Measurements from ENCODE around the gene RPP25L. TPM values are rescaled to one million over a fixed set of nuclear protein-coding genes. Genes with fewer than 3 reads are reported as not detected.

Gene RPP25L
- total RNA-seq, 1 experiment from 2014 or later, result 31.7 TPM

DNA sequence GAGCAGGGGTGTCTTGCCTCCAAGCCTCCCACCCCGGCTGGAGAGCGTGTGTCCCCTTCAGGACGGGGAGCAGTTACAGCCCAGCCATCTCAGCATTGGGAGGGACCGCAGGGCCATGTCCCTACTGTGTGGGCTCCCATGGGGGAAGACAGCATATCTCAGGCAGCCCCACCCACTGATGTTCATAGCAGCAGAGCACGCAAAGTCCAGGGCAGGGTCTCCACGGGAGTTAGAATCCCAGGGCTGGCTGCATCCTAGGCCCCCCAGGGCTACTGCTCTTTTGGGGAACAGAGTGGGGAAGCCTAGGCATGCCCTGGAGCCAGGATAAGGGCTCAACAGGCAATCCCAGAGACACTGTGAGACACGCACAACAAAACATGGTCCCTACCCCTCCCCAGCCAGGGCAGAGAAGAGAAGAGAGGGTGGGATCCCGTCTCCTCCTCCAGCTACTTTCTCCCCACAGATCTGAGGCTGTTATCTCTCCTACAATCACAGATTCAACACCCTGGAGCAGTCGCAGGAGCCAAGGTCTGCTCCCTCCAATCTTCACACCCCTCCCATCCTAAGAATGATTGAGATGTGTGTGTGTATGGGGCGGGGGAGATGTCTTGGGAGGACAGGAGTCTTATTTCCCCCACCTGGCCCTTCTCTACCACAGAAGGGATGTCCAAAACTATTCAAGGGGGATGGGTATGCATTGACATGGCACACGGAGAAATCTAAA is 25.8 kb downstream of the RPP25L start:
- DNase-seq (ENCODE audit: low read depth), result no peak

- no peak for DNase-seq (ENCODE audit: low read depth)
Measured at GRCh38 chr9:34584970-34585369, 26.9 kb downstream of the RPP25L start.

DNA sequence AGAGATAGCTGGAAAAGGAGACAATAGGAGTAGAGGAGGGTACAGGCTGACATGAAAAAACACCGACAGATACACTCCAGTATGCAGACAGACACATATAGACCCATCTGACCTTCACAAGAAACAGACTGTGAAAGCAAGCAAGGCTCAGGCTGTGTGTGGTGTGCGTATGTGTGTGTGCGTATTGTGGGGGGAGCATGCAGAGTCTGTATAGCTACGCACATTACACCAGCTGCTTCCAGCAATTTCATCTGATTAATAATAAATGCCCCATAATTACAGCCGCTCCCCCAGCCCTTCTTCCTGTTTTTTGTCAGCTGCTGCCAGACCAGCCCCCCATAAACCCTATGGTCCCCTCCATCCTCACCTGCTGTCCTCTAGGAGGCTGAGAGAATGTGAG is 29.1 kb downstream of the RPP25L start:
- no peak for DNase-seq (ENCODE audit: low read depth)

DNA sequence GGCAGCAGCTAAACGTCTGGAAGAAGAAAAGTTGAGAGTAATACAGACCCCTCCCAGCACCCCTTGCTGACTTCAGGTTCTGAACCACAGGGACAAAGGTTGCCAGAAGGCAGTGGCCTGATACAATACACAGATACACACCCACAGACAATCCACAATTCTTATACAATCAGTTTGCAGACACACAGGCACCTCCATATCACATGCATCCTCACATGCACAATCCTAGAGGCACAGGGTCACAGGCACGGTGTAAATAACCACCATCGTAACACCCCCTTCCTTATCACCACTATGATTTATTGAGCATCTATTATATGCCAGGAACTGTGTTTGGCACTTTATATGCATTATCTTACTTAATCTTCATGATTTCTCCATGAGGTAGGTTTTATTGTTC is 30.6 kb downstream of the RPP25L start:
- no peak for DNase-seq (ENCODE audit: low read depth)

GRCh38 chr9:34580358-34580757 is 31.5 kb downstream of the RPP25L start:
- no peak for DNase-seq (ENCODE audit: low read depth)

DNA sequence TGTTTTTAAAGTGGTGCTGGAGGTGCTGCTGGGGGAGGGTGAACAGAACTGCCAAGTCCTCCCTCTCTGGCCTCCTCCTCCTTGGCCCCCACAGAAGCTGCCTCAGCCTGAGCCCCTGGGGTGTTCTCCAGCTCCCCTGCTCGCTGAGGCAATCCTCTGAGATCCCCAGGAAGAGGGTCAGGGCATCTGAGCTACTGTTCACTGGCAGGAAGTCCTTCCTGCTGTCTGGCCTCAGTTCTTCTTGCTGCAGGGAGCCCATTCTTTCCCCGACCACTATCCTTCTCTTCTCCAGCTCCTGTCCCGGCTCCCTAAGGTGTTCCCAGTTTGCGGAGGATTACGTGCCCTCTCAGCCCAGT is 32.1 kb downstream of the RPP25L start:
- no peak for DNase-seq (ENCODE audit: low read depth)

- no peak for DNase-seq (ENCODE audit: low read depth)
Measured at GRCh38 chr9:34579104-34579807, 32.6 kb downstream of the RPP25L start.

GRCh38 chr9:34578241-34579103 is 33.4 kb downstream of the RPP25L start:
- DNase-seq (ENCODE audit: low read depth), result no peak

- no peak for DNase-seq (ENCODE audit: low read depth)
Measured at GRCh38 chr9:34577400-34578240, 34.3 kb downstream of the RPP25L start.

DNA sequence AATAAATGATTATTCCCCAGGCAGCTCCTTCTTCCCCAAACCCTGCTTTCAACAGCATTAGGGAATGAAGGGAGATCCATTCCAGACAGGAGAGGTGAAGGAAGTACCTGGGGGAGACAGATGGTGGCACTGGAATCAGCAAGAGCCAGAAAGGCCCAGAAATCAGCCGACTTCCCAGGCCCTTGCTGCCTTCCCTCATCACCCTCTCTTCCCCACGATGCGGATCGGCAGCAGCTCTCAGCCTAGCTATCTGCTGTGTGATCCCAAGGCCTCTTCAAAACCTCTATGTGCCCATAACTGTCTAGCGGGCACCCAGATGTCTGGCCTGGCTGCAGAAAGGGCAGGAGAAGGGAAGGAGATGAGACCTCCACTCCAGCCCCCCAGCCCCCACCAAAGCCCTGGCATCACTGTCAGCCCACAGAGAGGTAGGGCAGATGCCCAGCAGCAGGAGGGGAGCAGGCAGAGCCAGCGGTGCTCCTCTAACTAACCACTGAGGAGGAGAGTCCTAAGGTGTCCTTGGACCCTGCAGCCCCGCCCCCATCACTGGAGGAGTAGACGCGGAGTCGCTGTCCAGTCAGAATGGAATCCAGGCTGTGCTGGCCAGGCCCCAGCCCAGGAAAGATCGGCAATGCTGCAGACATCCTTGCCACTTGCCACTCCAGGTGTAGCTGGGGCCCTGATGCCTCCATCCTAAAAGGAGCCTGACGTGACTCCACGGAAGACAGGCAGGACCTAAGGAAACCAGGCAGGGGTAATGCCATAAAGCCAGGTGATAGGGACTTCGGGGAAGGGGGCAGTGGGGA is 35.1 kb downstream of the RPP25L start:
- DNase-seq (ENCODE audit: low read depth), result no peak

GRCh38 chr9:34575862-34576596 is 35.9 kb downstream of the RPP25L start:
- no peak for DNase-seq (ENCODE audit: low read depth)

DNA sequence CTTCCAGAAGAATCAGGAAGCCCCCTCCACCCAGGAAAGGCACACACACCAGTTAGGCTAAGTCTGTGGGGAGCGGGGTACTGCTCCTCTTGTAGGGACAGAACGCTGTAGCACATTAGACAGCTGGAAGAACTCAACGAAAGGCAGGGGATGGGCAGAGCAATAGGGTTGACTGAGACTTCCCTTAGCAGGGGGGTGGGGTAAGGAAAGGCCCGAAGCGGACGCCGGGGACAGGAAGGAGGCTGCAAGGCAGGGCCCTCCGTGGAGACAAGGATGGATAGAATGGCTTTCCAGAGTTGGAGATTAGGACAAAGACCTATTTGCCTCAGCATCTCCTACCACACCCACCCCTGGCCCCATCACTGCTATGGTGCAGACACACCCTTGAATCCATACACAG is 36.7 kb downstream of the RPP25L start:
- DNase-seq (ENCODE audit: low read depth), result no peak

DNA sequence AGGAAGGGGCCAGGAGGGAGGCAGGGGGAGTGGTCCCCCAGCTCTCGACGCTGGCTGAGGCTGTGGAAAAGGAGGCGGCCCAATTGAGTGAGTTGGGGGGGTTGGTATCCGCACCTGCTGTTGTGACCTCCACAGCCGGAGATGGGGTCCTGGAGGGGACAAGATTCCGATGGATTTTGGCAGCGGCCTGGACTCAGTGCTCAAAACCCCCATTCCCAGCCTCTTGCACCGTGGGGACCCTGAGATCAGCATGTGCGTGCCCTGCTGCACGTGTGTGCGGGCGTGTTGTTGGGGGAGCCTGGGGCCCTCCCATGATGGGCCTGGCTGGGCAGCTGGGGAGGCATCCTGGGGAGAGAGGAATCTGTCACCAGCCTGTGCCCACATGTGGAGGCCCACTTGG is 37.3 kb downstream of the RPP25L start:
- DNase-seq (ENCODE audit: low read depth), result no peak

- no peak for DNase-seq (ENCODE audit: low read depth)
Measured at GRCh38 chr9:34573599-34574325, 38.1 kb downstream of the RPP25L start.

DNA sequence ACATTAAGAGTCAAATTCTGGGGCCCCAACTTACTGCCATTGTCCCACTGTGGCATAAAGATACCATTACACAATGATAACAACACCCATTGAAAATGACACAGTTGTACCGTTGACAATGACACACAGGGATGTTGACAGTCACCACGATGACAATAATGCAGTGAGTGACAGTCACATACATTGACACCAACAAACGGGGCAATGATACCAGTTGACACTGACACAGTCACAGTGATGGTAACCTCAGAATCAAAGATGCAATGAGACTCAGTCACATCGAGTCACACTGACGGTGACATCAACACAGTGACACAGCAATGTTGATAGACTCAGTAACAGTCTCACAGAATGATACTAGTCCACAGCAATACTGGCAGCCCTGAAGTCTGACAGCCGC is 39.3 kb downstream of the RPP25L start:
- DNase-seq (ENCODE audit: low read depth), result no peak

DNA sequence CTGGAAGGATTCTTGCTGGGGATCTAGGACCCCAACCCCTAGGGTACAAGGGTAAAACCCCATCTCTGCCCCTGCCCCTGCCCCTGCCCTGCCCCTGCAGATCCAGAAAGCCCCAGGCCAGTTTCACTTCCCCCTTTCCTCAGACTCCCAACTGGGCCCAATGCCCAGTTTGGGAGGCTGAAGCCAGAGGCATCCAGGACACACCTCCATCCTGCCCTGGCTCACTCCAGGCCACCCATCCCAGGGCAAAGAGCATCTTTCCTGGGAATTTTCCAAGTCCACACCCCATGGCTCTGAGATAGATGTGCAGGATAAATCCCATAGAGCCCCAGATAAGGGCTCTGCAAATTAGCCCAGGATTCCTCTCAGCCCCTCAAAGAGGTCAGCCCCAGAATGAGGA is 39.8 kb downstream of the RPP25L start:
- no peak for DNase-seq (ENCODE audit: low read depth)

DNA sequence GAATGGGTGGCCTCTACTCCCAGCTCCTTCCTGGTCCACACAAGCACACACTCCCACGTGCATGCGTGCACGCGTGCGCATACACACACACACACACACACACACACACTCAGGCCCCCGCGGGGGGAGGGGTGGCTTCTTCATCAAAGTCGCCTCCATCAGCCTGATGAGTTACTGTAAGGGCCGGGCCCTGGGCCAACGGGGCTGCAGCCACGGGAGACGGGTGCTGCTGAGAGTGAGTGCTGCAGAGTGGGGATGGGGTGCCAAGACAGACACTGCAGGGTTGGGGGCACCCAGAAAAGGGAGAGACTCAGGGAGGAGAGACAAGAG is 40.5 kb downstream of the RPP25L start:
- no peak for DNase-seq (ENCODE audit: low read depth)

- DNase-seq (ENCODE audit: low read depth), result no peak
Measured at GRCh38 chr9:34570809-34571480, 41.0 kb downstream of the RPP25L start.

DNA sequence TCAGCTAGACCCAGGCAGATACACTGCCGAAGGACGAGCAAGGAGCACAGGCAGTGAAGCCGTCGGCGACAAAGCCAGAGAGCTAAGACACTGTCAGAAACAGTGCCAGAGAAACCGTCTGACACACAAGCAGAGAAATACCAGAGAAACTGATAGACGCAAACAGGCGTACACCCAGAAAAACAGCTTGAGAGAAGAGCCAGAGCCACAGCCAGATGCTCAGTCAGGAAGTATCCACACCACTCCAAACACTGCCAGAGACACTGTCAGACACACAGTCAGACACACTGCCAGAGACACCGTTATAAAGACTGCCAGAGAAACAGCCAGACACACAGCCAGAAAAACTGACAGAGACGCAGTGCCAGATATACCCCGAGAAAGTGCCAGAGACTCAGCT is 41.5 kb downstream of the RPP25L start:
- no peak for DNase-seq (ENCODE audit: low read depth)

Measured in LHCN-M2 (cell line).